ENCODE data around the gene CLTA. TPM values are rescaled to one million over a fixed set of nuclear protein-coding genes. Genes with fewer than 3 reads are reported as not detected.

Gene CLTA
- 69.4 TPM for total RNA-seq
- long read RNA-seq, transcript CLTA-207 (6 exons, 1,102 nt), result minor isoform, 9 of 40 reads
- long read RNA-seq, transcript CLTA-202 (5 exons, 1,073 nt), result major isoform, 27 of 40 reads
- long read RNA-seq, partial matches to known transcripts, result 1 of 40 reads
- long read RNA-seq, other reads (novel, unspliced or antisense), result 3 of 40 reads

GRCh38 chr9:36190388-36191289 lies at the start of gene CLTA:
Gene CLTA, plus strand, starts transcription at chr9:36190921. Its CDS starts 136 bp downstream, at chr9:36191057.
- intact Hi-C loops (cut with DNase I), result loop anchor here (2.0 kb wide), 2 partner anchors 68 to 138 kb away; partner anchors contain the start of gene GNE
- ATAC-seq (peak; percentile 99), DNase-seq (ENCODE audit: missing footprints) (peak; percentile 97)

GRCh38 chr9:36141288-36141687 lies 49.4 kb upstream of the CLTA start:
- ATAC-seq (no peak), DNase-seq (ENCODE audit: missing footprints) (no peak)
- intact Hi-C loops (cut with DNase I), result no loop called here

- no peak for ATAC-seq
- no peak for DNase-seq (ENCODE audit: missing footprints)
- intact Hi-C loops (cut with DNase I), result no loop called here
Measured at GRCh38 chr9:36141761-36142160, 49.0 kb upstream of the CLTA start.

GRCh38 chr9:36142510-36143244 lies 48.0 kb upstream of the CLTA start:
- ATAC-seq (peak; percentile 36), DNase-seq (ENCODE audit: missing footprints) (no peak)
- intact Hi-C loops (cut with DNase I), result no loop called here

GRCh38 chr9:36143245-36143641 lies 47.5 kb upstream of the CLTA start:
- DNase-seq (ENCODE audit: missing footprints) (no peak), ATAC-seq (peak; percentile 3)
- intact Hi-C loops (cut with DNase I), result no loop called here

GRCh38 chr9:36144309-36145232 lies 46.1 kb upstream of the CLTA start:
- no peak for DNase-seq (ENCODE audit: missing footprints)
- intact Hi-C loops (cut with DNase I), result no loop called here
- ATAC-seq, result no peak

- ATAC-seq (no peak), DNase-seq (ENCODE audit: missing footprints) (no peak)
- intact Hi-C loops (cut with DNase I), result no loop called here
Measured at GRCh38 chr9:36145970-36146369, 44.8 kb upstream of the CLTA start.

GRCh38 chr9:36146651-36147050 lies 44.1 kb upstream of the CLTA start:
- intact Hi-C loops (cut with DNase I), result no loop called here
- ATAC-seq, result no peak
- DNase-seq (ENCODE audit: missing footprints), result no peak

GRCh38 chr9:36147441-36148175 lies 43.1 kb upstream of the CLTA start:
- ATAC-seq, result no peak

GRCh38 chr9:36148311-36149051 lies 42.2 kb upstream of the CLTA start:
- intact Hi-C loops (cut with DNase I), result no loop called here
- DNase-seq (ENCODE audit: missing footprints) (peak; percentile 96), ATAC-seq (peak; percentile 90)

More at GRCh38 chr9:36147441-36148175, 43.1 kb upstream of the CLTA start:
- DNase-seq (ENCODE audit: missing footprints), result no peak
- intact Hi-C loops (cut with DNase I), result no loop called here

- no peak for ATAC-seq
- no peak for DNase-seq (ENCODE audit: missing footprints)
- intact Hi-C loops (cut with DNase I), result no loop called here
Measured at GRCh38 chr9:36149197-36149596, 41.5 kb upstream of the CLTA start.

- intact Hi-C loops (cut with DNase I), result no loop called here
- DNase-seq (ENCODE audit: missing footprints), result no peak
- no peak for ATAC-seq
Measured at GRCh38 chr9:36150574-36151315, 40.0 kb upstream of the CLTA start.

GRCh38 chr9:36151316-36152210 lies 39.2 kb upstream of the CLTA start:
- ATAC-seq, result peak; percentile 47
- intact Hi-C loops (cut with DNase I), result no loop called here
- peak; percentile 91 for DNase-seq (ENCODE audit: missing footprints)

- no peak for DNase-seq (ENCODE audit: missing footprints)
- no peak for ATAC-seq
- intact Hi-C loops (cut with DNase I), result no loop called here
Measured at GRCh38 chr9:36152741-36153438, 37.8 kb upstream of the CLTA start.

GRCh38 chr9:36153746-36154145 lies 37.0 kb upstream of the CLTA start:
- ATAC-seq (no peak), DNase-seq (ENCODE audit: missing footprints) (no peak)
- intact Hi-C loops (cut with DNase I), result no loop called here

All from Right ventricle myocardium inferior (tissue), 1 donor.